ENCODE measurements around the gene SLC6A9. TPM values are rescaled to one million over a fixed set of nuclear protein-coding genes. Genes with fewer than 3 reads are reported as not detected.
A peak's percentile ranks its signal among the peaks of the same experiment; 100 is the strongest.

The SLC6A9 gene
- total RNA-seq, 1 donor from 2014 or later, result 6.5 TPM

GRCh38 chr1:44014365-44015104 is 16.7 kb downstream of the SLC6A9 start:
- intact Hi-C loops (cut with DNase I), result no loop called here
- ATAC-seq (no peak), DNase-seq (ENCODE audit: low spot score) (no peak)

- no peak for DNase-seq (ENCODE audit: low spot score)
- intact Hi-C loops (cut with DNase I), result no loop called here
- ATAC-seq, result no peak
Measured at GRCh38 chr1:44013949-44014348, 17.3 kb downstream of the SLC6A9 start.

GRCh38 chr1:44012941-44013609 is 18.2 kb downstream of the SLC6A9 start:
- no peak for DNase-seq (ENCODE audit: low spot score)
- intact Hi-C loops (cut with DNase I), result no loop called here
- ATAC-seq, result no peak

GRCh38 chr1:44012404-44012803 is 18.9 kb downstream of the SLC6A9 start:
- no peak for ATAC-seq
- intact Hi-C loops (cut with DNase I), result no loop called here
- no peak for DNase-seq (ENCODE audit: low spot score)

DNA sequence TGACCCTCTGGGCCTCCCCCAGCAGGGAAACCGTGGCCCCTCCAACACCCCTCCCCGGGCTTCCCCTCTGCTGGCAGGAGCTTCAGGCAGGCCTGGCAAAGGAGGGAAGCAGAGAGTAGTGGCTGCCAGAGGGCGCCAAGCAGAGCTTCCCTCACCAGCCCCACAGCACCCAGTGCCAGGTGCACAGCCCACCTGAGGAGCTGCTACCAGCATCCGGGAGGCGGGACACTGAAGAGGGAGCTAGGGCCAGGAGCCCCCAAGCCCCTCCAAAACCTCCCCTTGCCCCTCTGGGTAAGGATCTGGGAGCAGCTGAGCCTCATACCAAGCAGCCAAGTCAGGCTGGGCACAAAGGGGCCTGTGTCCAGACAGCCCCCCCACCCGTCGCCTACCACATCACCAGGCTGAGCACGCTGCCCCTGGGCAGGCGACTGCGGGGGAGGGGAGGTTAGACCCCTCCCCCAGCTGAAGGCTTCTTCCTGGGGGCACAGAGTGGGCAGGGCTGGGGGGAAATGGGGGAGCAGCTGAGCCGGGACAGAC is 20.3 kb downstream of the SLC6A9 start:
- intact Hi-C loops (cut with DNase I), result no loop called here
- DNase-seq (ENCODE audit: low spot score) (no peak), ATAC-seq (peak; percentile 40)

DNA sequence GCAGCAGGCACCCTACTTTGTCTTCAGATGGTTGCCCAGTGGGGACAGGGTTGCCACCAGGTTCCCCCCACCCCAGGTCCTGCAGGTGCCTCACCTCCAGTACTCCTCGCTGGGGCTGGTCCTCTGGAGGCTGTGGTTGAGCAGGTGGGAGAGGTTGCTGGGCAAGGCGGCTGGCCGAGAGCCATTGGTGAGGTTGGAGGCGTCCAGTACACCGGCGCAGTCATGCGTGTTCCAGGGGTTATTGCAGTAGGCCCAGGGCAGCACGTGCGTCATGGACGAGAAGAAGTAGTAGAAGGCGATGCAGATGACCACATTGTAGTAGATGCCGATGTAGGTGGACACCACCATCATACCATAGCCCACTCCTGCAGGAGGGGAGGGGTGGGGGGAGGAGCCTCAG is 23.0 kb downstream of the SLC6A9 start:
- intact Hi-C loops (cut with DNase I), result no loop called here
- DNase-seq (ENCODE audit: low spot score) (no peak), ATAC-seq (no peak)

GRCh38 chr1:44002606-44003157 is 28.6 kb downstream of the SLC6A9 start:
- DNase-seq (ENCODE audit: low spot score), result no peak
- intact Hi-C loops (cut with DNase I), result loop anchor here (5.0 kb wide), 1 partner anchor 40 kb away; no protein-coding TSS in a partner anchor
- ATAC-seq, result no peak

- intact Hi-C loops (cut with DNase I), result loop anchor here (5.0 kb wide), 1 partner anchor 40 kb away; no protein-coding TSS in a partner anchor
- DNase-seq (ENCODE audit: low spot score), result no peak
- ATAC-seq, result no peak
Measured at GRCh38 chr1:44002165-44002564, 29.1 kb downstream of the SLC6A9 start.

GRCh38 chr1:44000122-44000665 is 31.1 kb downstream of the SLC6A9 start:
- intact Hi-C loops (cut with DNase I), result loop anchor here (5.0 kb wide), 1 partner anchor 42 kb away; no protein-coding TSS in a partner anchor
- no peak for ATAC-seq
- no peak for DNase-seq (ENCODE audit: low spot score)

DNA sequence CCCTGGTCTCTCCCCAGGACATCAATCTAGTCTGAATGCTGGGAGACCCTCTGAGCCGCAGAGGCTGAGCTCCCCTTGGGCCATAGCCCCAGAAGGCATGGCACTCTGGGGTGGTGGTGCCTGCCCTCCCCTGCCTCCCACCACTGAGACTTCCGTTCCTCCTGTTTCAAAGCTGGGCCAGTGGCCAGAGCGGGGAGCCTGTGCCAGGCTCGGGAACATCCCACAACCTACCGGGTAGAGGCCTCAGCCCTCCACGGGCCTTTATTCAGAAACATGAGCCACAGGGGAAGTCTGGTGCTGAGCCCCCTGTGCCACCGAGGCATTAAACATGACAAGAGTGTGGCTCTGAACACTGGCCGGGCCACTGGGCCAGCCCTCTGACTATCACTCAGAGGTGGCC is 31.8 kb downstream of the SLC6A9 start:
- DNase-seq (ENCODE audit: low spot score) (no peak), ATAC-seq (no peak)

DNA sequence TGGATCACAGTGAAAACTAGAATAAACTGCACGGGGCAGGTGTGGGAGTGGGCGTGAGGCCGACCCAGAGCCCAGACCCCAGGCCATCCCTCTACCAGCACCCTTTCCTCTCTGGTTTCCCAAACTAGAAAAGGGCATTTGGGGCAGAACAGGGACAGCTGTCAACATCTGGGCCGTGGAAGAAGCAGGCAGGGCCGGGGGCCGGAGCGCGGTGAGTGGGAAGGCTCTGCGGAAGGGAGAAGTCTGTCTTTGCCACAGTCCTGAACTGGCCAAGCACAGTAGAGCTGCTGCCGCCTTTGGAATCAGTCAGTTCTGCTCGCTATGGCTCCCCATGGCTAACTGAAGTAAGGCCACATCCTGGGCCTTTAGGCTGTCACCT is 33.3 kb downstream of the SLC6A9 start:
- no peak for DNase-seq (ENCODE audit: low spot score)
- intact Hi-C loops (cut with DNase I), result no loop called here
- no peak for ATAC-seq

More for the DNA sequence above, 31.8 kb downstream of the SLC6A9 start:
- intact Hi-C loops (cut with DNase I), result no loop called here

- no peak for DNase-seq (ENCODE audit: low spot score)
- no peak for ATAC-seq
- intact Hi-C loops (cut with DNase I), result no loop called here
Measured at GRCh38 chr1:43997295-43997999, 33.8 kb downstream of the SLC6A9 start.

GRCh38 chr1:43996733-43997115 is 34.5 kb downstream of the SLC6A9 start:
- DNase-seq (ENCODE audit: low spot score), result no peak
- ATAC-seq, result no peak
- intact Hi-C loops (cut with DNase I), result no loop called here

DNA sequence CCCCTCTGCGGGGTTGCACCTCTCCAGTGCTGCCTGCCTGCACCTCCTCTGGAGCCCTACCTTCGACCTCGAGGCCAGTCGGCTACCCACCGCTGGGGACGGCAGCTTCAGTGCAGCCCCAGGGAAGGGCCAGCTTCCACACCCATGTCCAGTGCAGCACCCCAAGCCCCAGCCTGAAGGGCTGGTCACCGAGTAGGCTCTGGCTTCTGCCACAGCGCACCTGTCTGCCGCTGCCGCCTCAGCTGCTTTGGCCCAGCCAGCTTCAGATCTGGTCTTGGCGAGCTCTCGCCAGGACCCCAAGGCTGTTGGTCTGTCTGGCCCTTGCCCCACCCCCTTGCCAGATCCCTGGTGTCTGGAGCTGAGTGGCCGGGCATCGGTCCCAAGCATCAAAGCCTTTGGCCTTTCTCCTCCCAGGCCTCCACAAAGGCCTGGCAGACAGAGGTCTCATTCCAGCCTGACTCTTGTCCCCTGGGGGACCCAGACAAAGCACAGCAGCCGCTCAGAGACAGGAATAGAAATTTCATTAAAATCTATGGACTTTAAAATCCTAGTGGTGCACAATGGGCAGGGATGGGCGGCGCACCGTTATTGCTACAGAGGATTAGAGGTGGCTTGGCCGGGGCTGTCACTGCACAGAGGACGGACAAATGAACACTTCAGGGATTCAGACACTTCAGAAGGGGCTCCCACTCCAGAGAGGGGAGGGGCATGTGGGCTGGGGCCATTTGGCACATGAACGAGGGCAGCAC is 35.1 kb downstream of the SLC6A9 start:
- no peak for DNase-seq (ENCODE audit: low spot score)
- ATAC-seq, result no peak
- intact Hi-C loops (cut with DNase I), result no loop called here

- intact Hi-C loops (cut with DNase I), result no loop called here
- DNase-seq (ENCODE audit: low spot score) (no peak), ATAC-seq (no peak)
Measured at GRCh38 chr1:43994794-43995790, 36.2 kb downstream of the SLC6A9 start.

- DNase-seq (ENCODE audit: low spot score), result no peak
- intact Hi-C loops (cut with DNase I), result no loop called here
- ATAC-seq, result no peak
Measured at GRCh38 chr1:43994071-43994470, 37.2 kb downstream of the SLC6A9 start.

DNA sequence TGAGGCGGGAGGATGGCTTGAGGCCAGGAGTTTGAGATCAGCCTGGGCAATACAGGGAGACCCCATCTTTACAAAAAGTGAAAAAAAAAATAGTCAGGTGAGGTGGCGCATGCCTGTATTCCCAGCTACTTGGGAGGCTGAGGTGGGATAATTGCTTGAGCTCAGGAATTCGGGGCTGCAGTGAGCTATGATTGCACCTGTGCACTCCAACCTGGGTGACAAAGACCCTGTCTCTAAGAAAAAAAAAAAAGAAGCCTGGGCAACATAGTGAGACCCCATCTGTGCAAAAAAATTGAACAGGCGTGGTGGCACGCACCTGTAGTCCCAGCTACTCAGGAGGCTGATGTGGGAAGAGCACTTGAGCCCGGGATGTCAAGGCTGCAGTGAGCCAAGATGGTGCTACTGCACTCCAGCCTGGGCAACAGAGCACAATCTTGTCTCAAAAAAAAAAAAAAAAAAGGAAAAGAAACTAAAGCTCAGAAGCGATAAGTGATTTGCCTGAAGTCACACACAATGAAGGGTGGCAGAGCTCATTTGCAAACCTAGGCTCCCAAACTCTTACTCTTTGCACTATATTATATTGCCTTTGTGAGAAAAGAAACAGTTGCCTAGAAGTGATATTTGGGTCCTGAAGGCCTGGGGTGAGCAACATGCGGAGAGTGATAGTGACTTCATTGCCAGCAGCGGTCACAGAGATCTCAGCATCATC is 37.9 kb downstream of the SLC6A9 start:
- no peak for ATAC-seq
- DNase-seq (ENCODE audit: low spot score), result no peak
- intact Hi-C loops (cut with DNase I), result no loop called here
